Esophagus muscularis mucosa (tissue), 3 donors: ENCODE results near the gene IQCC.

Experiments used
- POLR2A ChIP-seq: fragments of 450-650 bp; IDR thresholded peaks from one replicate; pipeline ENCODE4 v1.6.1; 2017; ENCODE audit warnings: antibody characterized with exemption, moderate library complexity, mild to moderate bottlenecking, low read depth
- POLR2AphosphoS5 ChIP-seq, 2 donors: sonication (generic); formaldehyde crosslinking; IDR thresholded peaks; one replicate each; pipeline ENCODE4 v1.6.1; 2017; ENCODE audit warnings: antibody characterized with exemption in 2 of 2
- TF ChIP-seq, protein P1 (sequence below), 3 experiments: fragments of 200-600 bp in 2 of 3; fragments of 450-650 bp in 1 of 3; sonication (generic) in 2 of 3; IDR thresholded peaks; one replicate each; pipeline ENCODE4 v1.5.1; 2017 to 2019; ENCODE audit warnings: antibody characterized with exemption in 3 of 3, mild to moderate bottlenecking in 2 of 3, moderate library complexity in 1 of 3

DNA sequence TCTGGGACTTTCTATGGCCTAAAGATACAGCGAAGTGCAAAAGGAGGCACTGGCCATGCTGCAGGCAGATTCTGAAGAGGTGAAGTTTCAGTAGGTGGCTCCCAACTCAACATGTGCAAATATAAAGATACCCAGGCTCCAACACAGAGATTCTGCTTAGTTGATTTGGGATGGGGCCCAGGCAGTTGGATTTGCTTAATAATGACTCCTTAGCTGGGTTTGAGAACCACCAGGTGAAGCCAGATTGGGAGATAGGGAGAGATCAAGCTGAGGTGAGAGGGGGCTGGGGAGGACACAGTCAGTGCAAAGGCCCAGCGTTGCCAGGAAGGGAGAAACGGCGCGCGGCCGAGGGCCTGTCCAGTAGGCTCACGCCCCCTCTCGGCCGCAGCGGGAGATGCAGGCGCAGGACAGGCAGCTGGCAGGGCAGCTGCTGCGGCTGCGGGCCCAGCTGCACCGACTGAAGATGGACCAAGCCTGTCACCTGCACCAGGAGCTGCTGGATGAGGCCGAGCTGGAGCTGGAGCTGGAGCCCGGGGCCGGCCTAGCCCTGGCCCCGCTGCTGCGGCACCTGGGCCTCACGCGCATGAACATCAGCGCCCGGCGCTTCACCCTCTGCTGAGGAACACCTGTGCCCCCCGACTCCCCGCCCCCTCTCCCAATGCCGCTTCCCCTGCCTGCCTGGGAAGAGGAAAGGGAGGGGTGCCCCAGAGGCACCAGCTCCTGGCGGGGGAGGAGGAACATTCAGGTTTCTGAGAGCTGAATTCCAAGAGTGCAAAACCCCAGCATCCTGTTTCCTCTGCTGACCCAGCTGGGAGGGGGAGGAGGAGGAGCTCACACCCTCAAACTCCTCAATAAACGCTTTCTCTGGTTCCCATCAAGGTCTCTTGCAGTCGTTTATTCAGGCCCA is 42.8 kb downstream of the IQCC start:
- no peak for TF ChIP-seq POLR2A
- TF ChIP-seq, protein P1, sequence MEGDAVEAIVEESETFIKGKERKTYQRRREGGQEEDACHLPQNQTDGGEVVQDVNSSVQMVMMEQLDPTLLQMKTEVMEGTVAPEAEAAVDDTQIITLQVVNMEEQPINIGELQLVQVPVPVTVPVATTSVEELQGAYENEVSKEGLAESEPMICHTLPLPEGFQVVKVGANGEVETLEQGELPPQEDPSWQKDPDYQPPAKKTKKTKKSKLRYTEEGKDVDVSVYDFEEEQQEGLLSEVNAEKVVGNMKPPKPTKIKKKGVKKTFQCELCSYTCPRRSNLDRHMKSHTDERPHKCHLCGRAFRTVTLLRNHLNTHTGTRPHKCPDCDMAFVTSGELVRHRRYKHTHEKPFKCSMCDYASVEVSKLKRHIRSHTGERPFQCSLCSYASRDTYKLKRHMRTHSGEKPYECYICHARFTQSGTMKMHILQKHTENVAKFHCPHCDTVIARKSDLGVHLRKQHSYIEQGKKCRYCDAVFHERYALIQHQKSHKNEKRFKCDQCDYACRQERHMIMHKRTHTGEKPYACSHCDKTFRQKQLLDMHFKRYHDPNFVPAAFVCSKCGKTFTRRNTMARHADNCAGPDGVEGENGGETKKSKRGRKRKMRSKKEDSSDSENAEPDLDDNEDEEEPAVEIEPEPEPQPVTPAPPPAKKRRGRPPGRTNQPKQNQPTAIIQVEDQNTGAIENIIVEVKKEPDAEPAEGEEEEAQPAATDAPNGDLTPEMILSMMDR (IDR thresholded peaks at IDR 0.05) = peak; percentile 75 to 92 (median 81)
- peak; percentile 39 to 41 for TF ChIP-seq POLR2AphosphoS5 (IDR thresholded peaks at IDR 0.05)
